Ovary (tissue), 9 donors: ENCODE measurements around the gene ABHD12B. TPM values are rescaled to one million over a fixed set of nuclear protein-coding genes. Genes with fewer than 3 reads are reported as not detected.
A peak's percentile ranks its signal among the peaks of the same experiment; 100 is the strongest.

ENCODE experiments used
- DNase-seq, 5 donors: peaks; one replicate each; pipeline ENCODE4 v3.0.0-alpha.2; 2019 to 2020
- H3K27ac ChIP-seq, 2 donors: fragments of 200-600 bp; one replicate each; pipeline versions ENCODE4 v1.5.1 to v1.8.0; 2019 to 2022
- H3K27me3 ChIP-seq: fragments of 200-600 bp; one replicate; pipeline ENCODE4 v1.8.0; 2022
- H3K36me3 ChIP-seq: fragments of 200-600 bp; sonication (generic); one replicate; pipeline ENCODE4 v1.5.1; 2019
- H3K4me1 ChIP-seq: one replicate; pipeline ENCODE4 v1.8.1; 2013; ENCODE audit warnings: mild to moderate bottlenecking, moderate library complexity; ENCODE audit not compliant: insufficient read depth
- H3K4me3 ChIP-seq: fragments of 200-600 bp; sonication (generic); one replicate; pipeline ENCODE4 v1.5.1; 2017
- H3K9me3 ChIP-seq, 2 donors: fragments of 200-600 bp in 1 of 2; sonication (generic) in 1 of 2; one replicate each; pipeline versions ENCODE4 v1.5.1 to v1.8.1; 2013 to 2019; ENCODE audit warnings: mild to moderate bottlenecking in 1 of 2, moderate library complexity in 1 of 2
- EP300 ChIP-seq: sonication (generic); formaldehyde crosslinking; IDR thresholded peaks from one replicate; pipeline ENCODE4 v1.6.1; 2017; ENCODE audit warnings: antibody characterized with exemption
- POLR2A ChIP-seq: fragments of 450-650 bp; IDR thresholded peaks from one replicate; pipeline ENCODE4 v1.6.1; 2017; ENCODE audit warnings: antibody characterized with exemption, mild to moderate bottlenecking, moderate library complexity
- WGBS, 3 donors: extraction: QIAGEN DNeasy Blood & Tissue Kit in 1 of 3; methylation state at CpG; one replicate each; pipeline versions ENCODE4 v1.1.5 to v1.1.7; 2013 to 2017; 5-methylcytosine and 5-hydroxymethylcytosine counted together
- intact Hi-C, 4 donors: fragments of 100-400 bp; cut with DNase I; formaldehyde crosslinking; loops; one replicate each; pipeline versions ENCODE4 v1.11.0 to v1.15.1; 2022 to 2023
- polyA plus RNA-seq, 2 donors: library from polyadenylated mRNA; stranded (reverse); fragments of 200-250 nt in 1 of 2; fragments of 350-450 nt in 1 of 2; fragmentation: Illumina TruSeq in 1 of 2; extraction: RNeasy Lipid Tissue Mini Kit (QIAGEN cat#74804) in 1 of 2; gene quantifications; one replicate each; pipeline ENCODE4 v1.2.3, GENCODE V29; 2013 to 2014
- total RNA-seq, 7 donors: library from RNA; depleted of rRNA in 2 of 7; stranded (reverse); fragments of >200 nt in 2 of 7; fragmentation: NEBNext Ultra II Directional in 3 of 7; extraction: Animal tissue kit (Norgen Biotek cat#: 25700) in 3 of 7; gene quantifications; one replicate each; pipeline versions ENCODE4 v1.1.0 to v1.2.4, GENCODE V29; 2016 to 2023
- TF ChIP-seq, protein P1 (sequence below), 3 donors: fragments of 450-650 bp in 2 of 3; fragments of 200-600 bp in 1 of 3; IDR thresholded peaks; one replicate each; pipeline versions ENCODE4 v1.5.1 to v1.8.0; 2016 to 2022; ENCODE audit warnings: antibody characterized with exemption in 3 of 3, mild to moderate bottlenecking in 1 of 3
- donor health status: DM: no; HTN: no; CAD: no; lungs with moderate emphysema.
- donor health status: DM: no; HTN: no; CAD: no.
- donor health status: Bipolar disorder and iron deficiency.
- donor health status: DM: yes; HTN: yes; CAD: no.
- donor health status: DM: no; HTN: no; CAD: no.
- donor health status: DM: yes; HTN: yes; CAD: no.

Gene ABHD12B
- total and polyA plus RNA-seq, 9 donors: 0.45 to 5.1 (median 0.84) TPM; not detected in 6

- Histone ChIP-seq H3K27me3 (no peaks in the 10 kb centered on the region), H3K27ac (peak overlapping the region; percentile 87), H3K4me3 (peak overlapping the region; percentile 89), H3K4me1 (peaks cover 3% of the 10 kb centered on the region), H3K36me3 (no peaks in the 10 kb centered on the region), H3K9me3 (no peaks in the 10 kb centered on the region)
- intact Hi-C loops: no loop called here
- TF ChIP-seq, protein P1, sequence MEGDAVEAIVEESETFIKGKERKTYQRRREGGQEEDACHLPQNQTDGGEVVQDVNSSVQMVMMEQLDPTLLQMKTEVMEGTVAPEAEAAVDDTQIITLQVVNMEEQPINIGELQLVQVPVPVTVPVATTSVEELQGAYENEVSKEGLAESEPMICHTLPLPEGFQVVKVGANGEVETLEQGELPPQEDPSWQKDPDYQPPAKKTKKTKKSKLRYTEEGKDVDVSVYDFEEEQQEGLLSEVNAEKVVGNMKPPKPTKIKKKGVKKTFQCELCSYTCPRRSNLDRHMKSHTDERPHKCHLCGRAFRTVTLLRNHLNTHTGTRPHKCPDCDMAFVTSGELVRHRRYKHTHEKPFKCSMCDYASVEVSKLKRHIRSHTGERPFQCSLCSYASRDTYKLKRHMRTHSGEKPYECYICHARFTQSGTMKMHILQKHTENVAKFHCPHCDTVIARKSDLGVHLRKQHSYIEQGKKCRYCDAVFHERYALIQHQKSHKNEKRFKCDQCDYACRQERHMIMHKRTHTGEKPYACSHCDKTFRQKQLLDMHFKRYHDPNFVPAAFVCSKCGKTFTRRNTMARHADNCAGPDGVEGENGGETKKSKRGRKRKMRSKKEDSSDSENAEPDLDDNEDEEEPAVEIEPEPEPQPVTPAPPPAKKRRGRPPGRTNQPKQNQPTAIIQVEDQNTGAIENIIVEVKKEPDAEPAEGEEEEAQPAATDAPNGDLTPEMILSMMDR (IDR thresholded peaks at IDR 0.05): no peak
- TF ChIP-seq POLR2A: no peak
- TF ChIP-seq EP300: no peak
- 6 to 8% (median 7%) methylated on average over 26 of the region's 26 CpGs for WGBS, 3 donors
- DNase-seq: peak; percentile 66 to 83 (median 71)
Observed at GRCh38 chr14:50943261-50943942, 71.5 kb downstream of the ABHD12B start.

- DNase-seq: peak; percentile 70 to 87 (median 75)
- WGBS, 3 donors: 0 to 1% (median 1%) methylated on average over 30 to 74 of the region's 74 CpGs
- Histone ChIP-seq H3K4me1 (peaks cover 3% of the 10 kb centered on the region), H3K9me3 (no peaks in the 10 kb centered on the region), H3K27me3 (no peaks in the 10 kb centered on the region), H3K36me3 (no peaks in the 10 kb centered on the region), H3K27ac (peak within 1 kb of the TSS; percentile 87), H3K4me3 (peak within 1 kb of the TSS; percentile 89)
- intact Hi-C loops: no loop called here
- peak; percentile 55 for TF ChIP-seq POLR2A
- no peak for TF ChIP-seq EP300
Observed at GRCh38 chr14:50943943-50944646, 72.2 kb downstream of the ABHD12B start, which contains the start of gene PYGL. Gene PYGL, minus strand, starts transcription at chr14:50944483. Its CDS starts 80 bp downstream, at chr14:50944403.

- WGBS, 3 donors: 4 to 5% (median 4%) methylated on average over 28 to 29 of the region's 29 CpGs
- no peaks in the 10 kb centered on the region for H3K27me3 ChIP-seq
- TF ChIP-seq EP300: no peak
- TF ChIP-seq, protein P1 (IDR thresholded peaks at IDR 0.05): no peak
- TF ChIP-seq POLR2A: peak; percentile 1
- peak in 4 of 5 donors; percentile 59 to 78 (median 66) for DNase-seq
- intact Hi-C loops: no loop called here
- no peaks in the 10 kb centered on the region for H3K36me3 ChIP-seq
- peaks cover 3% of the 10 kb centered on the region for H3K4me1 ChIP-seq
- H3K9me3 ChIP-seq: no peaks in the 10 kb centered on the region
- H3K4me3 ChIP-seq: peak overlapping the region; percentile 89
- H3K27ac ChIP-seq: peak overlapping the region; percentile 87
Observed at GRCh38 chr14:50944647-50945413, 73.0 kb downstream of the ABHD12B start.

GRCh38 chr14:50946234-50946935 lies 74.5 kb downstream of the ABHD12B start:
- TF ChIP-seq, protein P1 (IDR thresholded peaks at IDR 0.05): no peak
- TF ChIP-seq EP300 (no peak), POLR2A (no peak)
- 90 to 95% (median 95%) methylated on average over 5 of the region's 5 CpGs for WGBS, 3 donors
- intact Hi-C loops: no loop called here
- Histone ChIP-seq H3K27ac (no peak overlapping the region), H3K36me3 (no peaks in the 10 kb centered on the region), H3K9me3 (no peaks in the 10 kb centered on the region), H3K4me3 (no peak overlapping the region), H3K4me1 (peaks cover 3% of the 10 kb centered on the region), H3K27me3 (no peaks in the 10 kb centered on the region)
- no peak for DNase-seq
